NCI-H1436 treated with DMSO at 0.1 percent for 48 hours (cell line): Measurements from ENCODE around the gene G6PC3.

Experiments
- DNase-seq: peaks from one replicate; lab custom pipeline; 2025; lab: John Stamatoyannopoulos, UW

The G6PC3 gene

GRCh38 chr17:44123356-44124117, 53.0 kb downstream of the G6PC3 start, which contains the start of gene HDAC5:
Gene HDAC5, minus strand, starts transcription at chr17:44123641. Its CDS starts 6,126 bp downstream, at chr17:44117515.
- peak; percentile 81 for DNase-seq

GRCh38 chr17:44124118-44124438, 53.5 kb downstream of the G6PC3 start:
- DNase-seq = no peak
